Endothelial cell of umbilical vein (primary cell): ENCODE results near the gene SLC44A5. TPM values are rescaled to one million over a fixed set of nuclear protein-coding genes. Genes with fewer than 3 reads are reported as not detected.

Experiments used
- BruUV-seq: library from RNA; stranded (reverse); fragments of 400-500 nt; replicated peaks from 2 replicates; lab custom pipeline; 2021; lab: Mats Ljungman, UMichigan
- CTCF ChIA-PET: fragments of 300-600, 350-600 bp; sonication (Branson Sonifier 250); formaldehyde crosslinking; loops from one replicate; lab custom pipeline; 2021; ENCODE audit warnings: antibody characterized with exemption, inconsistent platforms; lab: Charles Lee
- POLR2A ChIA-PET: fragments of 300-600, 350-600 bp; sonication (Branson Sonifier 250); formaldehyde crosslinking; loops from one replicate; lab custom pipeline; 2021; ENCODE audit warnings: antibody characterized with exemption, inconsistent platforms; lab: Charles Lee
- DNase-seq: peaks from one replicate; pipeline ENCODE4 v3.0.0-alpha.2; 2011; ENCODE audit warnings: low read depth, low spot score
- FAIRE-seq: peaks from 2 replicates; lab custom pipeline; 2011; peaks lifted over from hg19 to GRCh38; lab: Jason Lieb, UNC
- H2AFZ ChIP-seq: 2 replicates; pipeline ENCODE4 v1.6.0; 2012; ENCODE audit warnings: low read depth, low read length, control low read depth, inconsistent platforms
- H3K27ac ChIP-seq: 2 replicates; pipeline ENCODE4 v1.5.1; 2011; ENCODE audit warnings: low read depth, mild to moderate bottlenecking, control low read depth, low read length, moderate library complexity; ENCODE audit not compliant: insufficient read depth
- H3K27me3 ChIP-seq, 2 experiments: 2 replicates each; pipeline versions ENCODE4 v1.6.0 to v1.6.1; 2011; ENCODE audit warnings: low read length in 2 of 2, mixed read lengths in 1 of 2; ENCODE audit not compliant: control insufficient read depth in 2 of 2, insufficient read depth in 2 of 2
- H3K36me3 ChIP-seq, 2 experiments: 2 replicates in 1 of 2; 3 replicates in 1 of 2; pipeline ENCODE4 v1.5.1; 2011; ENCODE audit warnings: low read length in 2 of 2, mild to moderate bottlenecking in 1 of 2, moderate library complexity in 1 of 2; ENCODE audit not compliant: control insufficient read depth in 2 of 2, insufficient read depth in 2 of 2; ENCODE audit errors: extremely low read depth in 1 of 2
- H3K4me1 ChIP-seq: 3 replicates; pipeline ENCODE4 v1.5.1; 2011; ENCODE audit warnings: mild to moderate bottlenecking, low read length; ENCODE audit not compliant: control insufficient read depth, insufficient read depth; ENCODE audit errors: extremely low read depth
- H3K4me2 ChIP-seq: 2 replicates; pipeline ENCODE4 v1.6.1; 2011; ENCODE audit warnings: low read length, control low read depth, mixed read lengths; ENCODE audit not compliant: insufficient read depth
- H3K4me3 ChIP-seq, 3 experiments: fragments of 200-600 bp in 1 of 3; sonication (generic), shearing (Covaris generic) in 1 of 3; replicated peaks in 1 of 3; 2 replicates each; pipeline ENCODE4 v1.5.1; 2011 to 2016; ENCODE audit warnings: control low read depth in 3 of 3, low read length in 3 of 3, mild to moderate bottlenecking in 2 of 3, inconsistent platforms in 1 of 3, low read depth in 1 of 3, moderate library complexity in 1 of 3; ENCODE audit not compliant: insufficient read depth in 1 of 3
- H3K79me2 ChIP-seq: 2 replicates; pipeline ENCODE4 v1.6.0; 2012; ENCODE audit warnings: low read length, inconsistent platforms; ENCODE audit not compliant: control insufficient read depth, insufficient read depth
- H3K9ac ChIP-seq: replicated peaks from 2 replicates; pipeline ENCODE3; 2011; ENCODE audit warnings: low read length, control low read depth; ENCODE audit not compliant: insufficient read depth; ENCODE audit errors: extremely low read depth
- H3K9me1 ChIP-seq: replicated peaks from 3 replicates; pipeline ENCODE4 v1.6.0; 2011; ENCODE audit warnings: mild to moderate bottlenecking, low read length; ENCODE audit not compliant: control insufficient read depth, insufficient read depth; ENCODE audit errors: extremely low read depth
- H3K9me3 ChIP-seq: replicated peaks from 2 replicates; pipeline ENCODE4 v1.5.1; 2012; ENCODE audit warnings: low read length, inconsistent platforms; ENCODE audit not compliant: control insufficient read depth, insufficient read depth
- H4K20me1 ChIP-seq: replicated peaks from 2 replicates; pipeline ENCODE3; 2011; ENCODE audit warnings: mild to moderate bottlenecking, low read length; ENCODE audit not compliant: control insufficient read depth, insufficient read depth; ENCODE audit errors: extremely low read depth
- CTCF ChIP-seq, 2 donors: IDR thresholded peaks; 1 replicate in 1 of 2; 2 replicates in 1 of 2; pipeline ENCODE4 v1.5.1; 2011; ENCODE audit warnings: low read length in 2 of 2, mild to moderate bottlenecking in 2 of 2, moderate library complexity in 2 of 2, control low read depth in 1 of 2, inconsistent platforms in 1 of 2, low read depth in 1 of 2; ENCODE audit not compliant: insufficient read depth in 1 of 2; ENCODE audit errors: extremely low read depth in 1 of 2
- EZH2 ChIP-seq: IDR thresholded peaks from 2 replicates; pipeline ENCODE4 v1.6.1; 2012; ENCODE audit warnings: borderline replicate concordance, low read depth, mild to moderate bottlenecking, moderate library complexity, low read length, inconsistent platforms; ENCODE audit not compliant: severe bottlenecking
- FOS ChIP-seq: IDR thresholded peaks from 2 replicates; pipeline ENCODE4 v1.6.1; 2011; ENCODE audit warnings: mild to moderate bottlenecking, low read length, moderate library complexity, borderline replicate concordance; ENCODE audit not compliant: insufficient read depth
- GATA2 ChIP-seq: IDR thresholded peaks from 2 replicates; pipeline ENCODE4 v1.7.0; 2011; ENCODE audit warnings: low read depth, mild to moderate bottlenecking, moderate library complexity, mixed read lengths, low read length; ENCODE audit not compliant: insufficient read length, insufficient read depth
- JUN ChIP-seq: IDR thresholded peaks from 2 replicates; pipeline ENCODE4 v1.6.1; 2011; ENCODE audit warnings: borderline replicate concordance, low read depth; ENCODE audit not compliant: insufficient read length, insufficient read depth
- MAX ChIP-seq: IDR thresholded peaks from 2 replicates; pipeline ENCODE4 v1.6.1; 2011; ENCODE audit not compliant: insufficient read depth, insufficient read length
- MYC ChIP-seq: IDR thresholded peaks from one replicate; pipeline ENCODE4 v1.6.1; 2011; ENCODE audit warnings: mild to moderate bottlenecking, low read depth, low read length
- POLR2A ChIP-seq: IDR thresholded peaks from 2 replicates; pipeline ENCODE4 v1.6.1; 2012; ENCODE audit warnings: low read depth, mild to moderate bottlenecking, control low read depth, low read length
- POLR2AphosphoS5 ChIP-seq: IDR thresholded peaks from 2 replicates; pipeline ENCODE4 v1.6.1; 2012; ENCODE audit warnings: low read depth, mild to moderate bottlenecking, control low read depth, low read length, moderate library complexity; ENCODE audit not compliant: insufficient read depth
- dilution Hi-C: fragments of 300-500 bp; cut with MboI; formaldehyde crosslinking; loops from one replicate; pipeline ENCODE4 v1.15.0; 2019; ENCODE audit warnings: low sequenced_read_pairs; ENCODE audit not compliant: extremely low pct_ligation_motif_present
- intact Hi-C: fragments of 100-400 bp; cut with micrococcal nuclease; formaldehyde crosslinking; loops from one replicate; pipeline ENCODE4 v1.10.0; 2022
- polyA plus RNA-seq, 4 experiments: library from polyadenylated mRNA; depleted of rRNA in 3 of 4; stranded (reverse) in 3 of 4; unstranded in 1 of 4; fragments of >200 nt; gene quantifications; 2 replicates each; pipeline versions ENCODE4 v1.2.1 to v1.2.3, GENCODE V29; 2011 to 2012; ENCODE audit warnings: missing spikeins in 1 of 4
- total RNA-seq: library from RNA; stranded (reverse); gene quantifications from 2 replicates; pipeline ENCODE4 v1.2.3, GENCODE V29; 2021

Gene SLC44A5
- total and polyA plus RNA-seq, 2 donors (not counting 3 experiments of a cell fraction or from before 2014, with no cell fraction given): 1.6 to 3.2 TPM

GRCh38 chr1:75461808-75462325 is 149.0 kb downstream of the SLC44A5 start:
- no peak overlapping the region for H2AFZ ChIP-seq
- intact Hi-C loops (no loop called here), dilution Hi-C loops (no loop called here)
- DNase-seq: no peak
- no peak overlapping the region for H3K9ac ChIP-seq
- no peak for FAIRE-seq
- TF ChIP-seq CTCF (IDR thresholded peaks at IDR 0.05; ENCODE audit: extremely low read depth in 1 of 2, insufficient read depth in 1 of 2, low read depth in 1 of 2, low read length in 2 of 2): no peak
- no peak for TF ChIP-seq GATA2
- TF ChIP-seq MAX: no peak
- no peak for TF ChIP-seq POLR2A
- no peak for TF ChIP-seq JUN
- no peak for TF ChIP-seq POLR2AphosphoS5
- no peak for TF ChIP-seq MYC
- no peak for TF ChIP-seq FOS
- TF ChIP-seq EZH2: no peak
- no peaks in the 10 kb centered on the region for H3K36me3 ChIP-seq
- no peaks in the 10 kb centered on the region for H4K20me1 ChIP-seq
- H3K9me1 ChIP-seq: no peaks in the 10 kb centered on the region
- ChIA-PET POLR2A (no interaction called here), CTCF (no interaction called here)
- no peak overlapping the region for H3K27ac ChIP-seq
- H3K4me3 ChIP-seq: no peak overlapping the region
- no TSS peak for BruUV-seq
- H3K27me3 ChIP-seq: no peaks in the 10 kb centered on the region
- H3K4me2 ChIP-seq: no peak overlapping the region
- no peaks in the 10 kb centered on the region for H3K79me2 ChIP-seq
- no peaks in the 10 kb centered on the region for H3K9me3 ChIP-seq
- H3K4me1 ChIP-seq: no peaks in the 10 kb centered on the region
